NCI-H128 (cell line): ENCODE measurements around the gene SCAMP1.
A peak's percentile ranks its signal among the peaks of the same experiment; 100 is the strongest.
"Not testable (repeated sequence)": the region's sequence is repeated elsewhere in the genome, so short reads cannot be mapped to it uniquely, and the experiment has no call there.

Experiments
- DNase-seq: peaks from one replicate; lab custom pipeline; 2025; ENCODE audit not compliant: unreplicated experiment; lab: John Stamatoyannopoulos, UW

The SCAMP1 gene

DNA sequence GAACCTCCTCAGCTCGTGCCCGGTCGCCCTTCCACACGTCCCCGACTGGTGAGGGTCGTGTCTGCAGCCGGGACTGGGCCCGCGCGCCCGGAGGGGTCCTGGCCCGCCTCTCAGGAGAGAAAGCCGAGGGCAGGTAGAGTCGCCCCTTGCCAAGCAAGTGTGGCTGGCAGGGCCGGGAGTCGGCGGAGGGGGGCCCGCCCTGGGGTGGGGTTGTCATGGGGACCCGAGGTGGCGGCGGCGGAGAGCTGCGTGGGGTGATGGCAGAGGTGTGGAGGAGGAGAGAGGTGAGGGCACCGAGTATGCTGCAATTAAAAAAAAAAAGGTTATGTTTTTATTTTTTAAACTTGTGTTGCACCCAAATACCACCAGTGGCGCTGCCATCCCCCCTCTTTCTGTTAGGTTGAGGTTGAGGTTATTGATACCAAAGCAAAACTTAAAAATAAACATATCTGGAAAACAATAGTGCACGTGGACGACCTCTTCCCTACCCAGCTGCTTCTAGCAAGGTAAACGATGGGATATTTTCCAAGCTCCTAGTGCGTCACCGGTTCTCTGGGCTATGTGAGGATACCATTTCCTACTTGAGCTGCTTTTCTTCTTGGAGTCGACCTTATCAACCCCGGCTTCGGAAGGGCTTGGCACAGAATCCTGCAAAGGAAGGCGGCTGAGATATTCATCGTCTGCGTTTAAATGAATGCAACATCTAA is 660 bp downstream of the SCAMP1 start:
- DNase-seq: peak; percentile 6

DNA sequence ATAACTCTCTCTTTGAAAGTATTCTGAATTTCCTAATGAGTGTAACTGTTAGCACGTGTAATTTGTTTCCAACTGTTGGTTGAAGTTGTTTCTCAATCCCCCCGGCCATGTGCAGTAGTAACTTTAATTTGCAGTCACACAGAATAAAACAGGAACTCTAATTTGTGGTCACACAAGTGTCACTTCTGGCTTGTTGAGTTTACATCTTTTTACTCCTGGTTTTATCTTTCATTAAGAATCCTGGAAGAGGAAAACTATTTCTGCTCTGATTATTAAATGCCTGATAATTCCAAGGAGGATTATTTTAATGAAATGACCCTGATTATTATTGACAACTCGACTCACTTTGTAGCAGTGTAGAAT is 1.2 kb downstream of the SCAMP1 start:
- DNase-seq: no peak

DNA sequence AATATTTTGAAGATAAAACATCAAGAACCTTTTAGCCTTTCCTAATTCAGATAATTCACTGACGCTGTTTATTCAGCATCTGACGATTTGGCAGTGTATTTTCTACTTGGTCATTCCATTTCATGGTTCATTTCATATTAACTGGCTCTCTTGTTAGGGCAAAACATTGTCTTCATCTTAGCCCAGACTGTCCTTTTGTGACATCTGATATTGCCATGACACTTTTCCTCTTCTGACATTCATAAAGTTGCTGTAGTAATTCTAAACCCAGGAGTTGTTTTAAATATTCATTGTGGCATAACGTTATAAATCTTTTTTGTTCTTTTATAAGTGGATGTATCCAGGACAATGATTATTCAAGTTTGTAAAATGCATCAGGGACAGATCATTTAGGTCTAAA is 1.8 kb downstream of the SCAMP1 start:
- DNase-seq: no peak

GRCh38 chr5:78364005-78364404 is 3.6 kb downstream of the SCAMP1 start:
- DNase-seq: no peak

DNA sequence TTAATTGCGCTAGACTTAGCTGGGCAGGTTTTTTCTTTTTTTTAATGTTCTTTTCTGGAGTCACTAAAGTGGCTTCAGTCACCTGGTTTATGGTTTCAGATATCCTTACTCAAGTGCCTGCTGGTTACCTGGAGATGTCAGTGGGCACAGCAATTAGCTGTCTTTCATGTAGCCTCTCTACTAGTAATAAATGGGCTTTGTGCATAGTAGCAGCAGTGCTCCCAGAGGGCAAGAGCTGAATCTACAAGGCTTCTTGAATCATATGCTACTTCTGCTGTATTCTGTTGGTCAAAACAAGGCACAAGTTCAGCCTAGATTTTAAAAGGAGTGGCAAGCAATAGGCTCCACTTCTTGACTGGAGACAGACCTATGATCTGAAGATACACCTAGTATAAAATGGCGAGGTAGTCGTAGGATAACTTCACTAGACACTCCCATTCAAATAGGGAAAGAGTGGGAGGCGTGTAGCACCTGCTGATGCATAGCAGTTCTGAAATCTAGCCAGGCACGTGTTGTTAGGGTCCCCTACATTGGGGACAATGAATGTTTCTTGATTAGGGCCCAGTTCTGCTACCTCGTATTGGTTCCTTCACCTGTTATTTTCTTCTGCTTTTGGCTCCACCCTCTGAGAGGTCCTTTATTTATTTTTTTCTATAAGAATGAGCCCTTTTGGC is 7.0 kb downstream of the SCAMP1 start:
- peak; percentile 24 for DNase-seq

GRCh38 chr5:78369680-78370079 is 9.3 kb downstream of the SCAMP1 start:
- no peak for DNase-seq

- DNase-seq: no peak
Measured at GRCh38 chr5:78373231-78373630, 12.8 kb downstream of the SCAMP1 start.

DNA sequence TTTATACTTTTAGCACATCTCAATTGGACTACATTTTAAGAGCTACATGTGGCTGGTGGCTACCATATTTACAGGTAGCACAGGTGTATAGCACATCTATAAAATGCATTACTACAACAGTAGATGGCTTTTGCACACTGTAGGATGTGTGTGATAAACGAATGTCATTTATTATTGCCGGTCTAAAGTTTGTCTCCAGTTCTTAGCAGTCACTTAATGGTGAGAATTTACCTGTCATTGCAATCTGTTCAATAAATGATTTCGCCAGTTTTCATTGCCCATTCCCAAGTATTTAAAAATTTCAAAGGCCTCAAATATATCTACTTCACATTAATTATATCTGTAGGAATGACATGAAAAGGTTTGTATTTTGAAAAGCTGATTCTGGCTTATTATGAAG is 15.9 kb downstream of the SCAMP1 start:
- no peak for DNase-seq

DNA sequence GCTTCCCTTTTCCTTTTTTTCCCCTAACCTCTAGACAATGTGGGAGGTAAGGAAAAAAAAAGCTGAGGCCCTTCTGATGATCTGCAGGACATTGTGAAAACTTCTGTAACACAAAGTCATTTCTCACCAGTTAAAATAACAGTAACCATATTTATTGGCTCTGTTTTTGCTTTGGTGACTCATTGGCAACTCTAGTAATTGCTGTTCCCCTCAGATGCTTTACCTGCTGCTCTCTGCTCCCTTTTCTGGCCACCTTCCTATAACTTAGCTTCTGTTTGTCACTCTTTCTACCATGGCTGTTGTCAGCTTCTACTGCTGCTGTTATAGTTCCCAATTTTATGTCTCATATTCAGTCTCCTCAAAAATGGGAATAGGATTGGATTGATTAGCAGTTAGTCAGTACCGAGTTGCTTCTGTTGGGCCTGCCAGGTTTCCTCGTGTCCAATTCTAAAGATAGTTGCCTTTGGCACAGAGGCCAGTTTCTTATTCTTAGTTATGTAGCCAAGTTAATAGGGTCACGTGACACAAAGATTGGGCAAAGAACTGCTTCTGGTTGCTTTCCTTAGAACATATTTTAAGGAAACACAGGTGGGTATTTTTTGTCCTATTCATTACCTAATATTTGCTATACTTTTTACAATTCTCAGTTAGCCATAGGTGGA is 16.8 kb downstream of the SCAMP1 start:
- no peak for DNase-seq

DNA sequence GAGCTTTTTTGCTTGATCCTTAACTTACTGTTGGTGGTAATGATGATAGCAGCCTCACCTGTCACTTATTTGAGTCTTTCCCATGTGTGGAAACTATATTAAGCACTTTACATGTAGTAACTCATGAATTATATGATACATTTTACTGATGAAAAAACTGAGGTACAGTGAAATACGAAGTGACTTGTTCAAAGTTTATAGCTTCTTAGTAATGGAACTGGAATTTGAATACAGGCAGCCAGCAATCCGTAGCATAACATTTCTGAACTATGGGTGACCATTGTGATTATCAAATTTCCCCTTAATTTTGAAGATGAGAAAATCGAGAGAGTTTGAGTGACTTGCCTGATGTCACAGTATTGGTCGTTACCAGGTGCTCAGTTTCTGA is 17.3 kb downstream of the SCAMP1 start:
- no peak for DNase-seq

GRCh38 chr5:78387468-78388153 is 27.2 kb downstream of the SCAMP1 start:
- DNase-seq: no peak

- not testable (repeated sequence) for DNase-seq
Measured at GRCh38 chr5:78391357-78391756, 30.9 kb downstream of the SCAMP1 start.

DNA sequence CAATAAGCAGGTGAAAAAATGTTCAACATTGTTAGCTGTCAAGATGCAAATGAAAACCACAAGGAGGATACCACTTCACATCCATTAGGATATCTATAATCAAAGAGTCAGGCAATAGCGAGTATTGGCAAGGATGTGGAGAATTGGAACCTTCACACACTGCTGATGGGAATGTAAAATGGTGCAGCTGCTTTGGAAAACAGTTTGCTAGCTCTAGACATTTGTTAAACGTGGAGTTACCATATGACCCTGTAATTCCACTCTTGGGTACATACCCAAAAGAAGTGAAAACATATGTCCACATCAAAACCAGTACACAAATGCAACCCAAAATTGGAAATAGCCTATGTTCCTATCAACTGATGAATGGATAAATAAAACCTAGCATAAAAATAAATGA is 37.4 kb downstream of the SCAMP1 start:
- DNase-seq: no peak

- DNase-seq: no peak
Measured at GRCh38 chr5:78399116-78399515, 38.7 kb downstream of the SCAMP1 start.

DNA sequence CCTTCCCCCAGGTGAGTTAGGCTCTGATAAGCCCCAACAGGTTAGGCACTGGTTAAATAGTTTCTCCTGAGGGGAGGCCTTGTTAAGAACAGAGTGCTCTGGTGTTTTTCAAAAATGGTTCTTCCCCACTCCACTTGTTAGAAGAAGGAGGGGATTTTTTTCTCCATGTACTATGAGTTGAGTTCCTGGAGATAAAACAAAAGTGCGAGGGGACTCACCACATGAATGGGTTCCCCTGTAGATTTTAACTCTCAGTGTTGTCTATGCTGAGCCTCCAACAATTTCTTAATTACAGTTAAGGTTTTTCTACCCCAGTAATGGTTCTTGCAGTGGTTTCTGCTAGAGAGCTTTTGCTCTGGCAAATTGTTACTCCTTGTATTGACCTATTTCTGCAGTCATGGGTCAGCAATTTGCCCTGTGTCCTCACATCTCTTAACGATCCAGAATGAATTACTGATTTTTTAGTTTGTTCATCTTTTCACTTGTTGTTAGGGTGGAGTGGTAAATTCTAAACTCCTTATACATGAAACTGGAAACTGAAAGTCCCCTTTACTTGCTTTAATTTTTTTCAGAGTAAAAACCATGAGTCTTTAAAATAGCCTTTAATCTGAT is 44.4 kb downstream of the SCAMP1 start:
- DNase-seq: no peak

GRCh38 chr5:78405829-78406750 is 45.7 kb downstream of the SCAMP1 start:
- DNase-seq: no peak

DNA sequence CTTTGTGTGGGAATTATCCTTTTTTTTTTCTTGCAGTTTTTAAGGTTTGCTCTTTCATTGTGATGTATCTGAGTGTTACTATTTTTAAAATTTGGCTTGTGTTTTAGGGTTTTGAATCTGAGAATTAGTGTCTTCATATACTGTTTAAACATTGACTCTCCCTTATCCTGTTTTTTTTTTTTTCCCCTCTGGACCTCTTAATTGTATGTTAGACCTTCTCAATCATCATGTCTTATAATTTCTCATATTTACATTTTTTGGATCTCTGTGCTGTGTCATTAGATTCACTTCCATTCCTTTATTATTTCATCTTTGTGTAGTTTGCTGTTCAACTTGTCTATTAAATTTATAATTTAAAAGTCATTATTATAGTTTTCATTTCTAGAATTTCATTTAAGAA is 47.0 kb downstream of the SCAMP1 start:
- DNase-seq: no peak

GRCh38 chr5:78411586-78411985 is 51.2 kb downstream of the SCAMP1 start:
- no peak for DNase-seq

DNA sequence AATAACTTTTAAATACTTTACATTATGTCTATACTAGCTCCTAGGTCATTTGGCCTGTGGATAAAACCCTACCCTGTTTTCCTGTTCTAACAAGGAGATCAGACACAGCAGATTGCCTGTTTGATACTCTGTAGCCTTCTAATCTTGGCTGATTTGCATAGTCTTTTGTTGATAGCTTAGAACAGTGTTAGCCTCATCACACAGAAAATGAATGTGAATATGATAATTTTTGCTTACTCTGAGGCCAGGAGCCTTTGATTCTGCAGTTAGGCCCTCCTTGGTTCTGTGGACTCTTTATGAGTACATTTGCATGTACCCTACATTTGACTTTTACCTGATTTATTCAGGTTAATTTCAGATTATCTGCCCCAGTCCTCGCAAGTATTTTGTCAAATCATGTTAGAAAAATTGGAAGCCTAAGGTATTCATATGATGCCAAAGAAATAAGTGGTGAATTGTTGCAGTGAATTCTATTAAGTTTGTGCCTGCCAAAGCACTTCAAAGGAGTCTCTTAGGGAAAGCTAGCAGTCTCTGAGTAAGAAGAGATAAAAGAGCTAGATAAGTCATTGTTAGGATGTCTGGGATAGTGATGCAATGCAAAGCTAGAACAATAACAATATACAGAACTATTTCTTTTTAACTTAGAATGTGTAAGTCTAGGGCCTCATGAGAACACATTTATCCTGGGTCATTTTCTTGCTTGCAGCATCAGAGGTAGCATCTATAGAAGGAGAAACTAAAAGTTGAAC is 56.4 kb downstream of the SCAMP1 start:
- no peak for DNase-seq

DNA sequence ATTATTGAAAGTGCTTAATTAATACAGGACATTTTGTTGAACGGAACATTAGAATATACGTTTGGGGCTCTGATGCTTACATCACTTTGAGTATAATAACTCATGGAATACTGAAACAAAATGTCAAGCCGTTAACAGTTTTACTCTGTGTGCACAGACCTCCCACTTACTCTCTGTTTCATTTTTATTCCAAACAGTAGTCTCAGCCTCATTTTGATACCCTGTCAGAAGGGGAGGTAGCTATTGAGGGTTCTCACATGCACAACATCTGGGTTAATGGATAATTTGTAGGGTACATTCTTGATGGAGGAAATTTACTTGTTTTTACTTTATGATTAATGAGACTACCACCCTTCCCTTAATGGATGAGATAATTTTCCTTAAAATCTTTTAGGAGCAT is 59.0 kb downstream of the SCAMP1 start:
- no peak for DNase-seq
